Pancreas (tissue), 10 donors: ENCODE measurements around the gene ROCK1. TPM values are rescaled to one million over a fixed set of nuclear protein-coding genes. Genes with fewer than 3 reads are reported as not detected.
"Not testable (repeated sequence)": the region's sequence is repeated elsewhere in the genome, so short reads cannot be mapped to it uniquely, and the experiment has no call there.

Source experiments
- ATAC-seq, 4 donors: fragments of 200-7000 bp; cut with Tn5 transposase; one replicate each; pipeline versions ENCODE4 v1.8.0 to v1.9.1; 2020; ENCODE audit warnings: mild to moderate bottlenecking in 4 of 4, moderate library complexity in 4 of 4
- DNase-seq, 6 donors: peaks; one replicate each; pipeline ENCODE4 v3.0.0-alpha.2; 2020
- FAIRE-seq: peaks from 2 replicates; lab custom pipeline; 2012; peaks lifted over from hg19 to GRCh38; lab: Jason Lieb, UNC
- H3K27ac ChIP-seq, 4 donors: fragments of 200-600 bp; sonication (generic); 1 replicate in 3 of 4; 2 replicates in 1 of 4; pipeline versions ENCODE4 v1.5.0 to v1.8.0; 2020
- H3K27me3 ChIP-seq, 4 donors: fragments of 200-600 bp; one replicate each; pipeline ENCODE4 v1.8.0; 2021
- H3K36me3 ChIP-seq, 3 donors: fragments of 200-600 bp; sonication (generic) in 1 of 3; one replicate each; pipeline versions ENCODE4 v1.5.0 to v1.8.0; 2020 to 2021
- H3K4me1 ChIP-seq, 3 donors: fragments of 200-600 bp; one replicate each; pipeline ENCODE4 v1.8.0; 2021
- H3K4me3 ChIP-seq, 4 donors: fragments of 200-600 bp; sonication (generic) in 2 of 4; one replicate each; pipeline versions ENCODE4 v1.5.0 to v1.8.0; 2020 to 2021
- H3K9me3 ChIP-seq, 4 donors: fragments of 200-600 bp; one replicate each; pipeline ENCODE4 v1.8.0; 2021
- WGBS, 2 donors: extraction: QIAGEN DNeasy Blood & Tissue Kit; methylation state at CpG; one replicate each; pipeline ENCODE4 v1.1.7; 2013; 5-methylcytosine and 5-hydroxymethylcytosine counted together
- intact Hi-C, 3 donors: fragments of 100-400 bp; cut with DNase I; formaldehyde crosslinking; loops; one replicate each; pipeline versions ENCODE4 v1.11.1 to v1.14.2; 2022
- polyA plus RNA-seq, 2 donors: library from polyadenylated mRNA; stranded (reverse); fragments of 200-250 nt; gene quantifications; one replicate each; pipeline ENCODE4 v1.2.3, GENCODE V29; 2013
- total RNA-seq, 6 donors: library from RNA; stranded (reverse); fragmentation: NEBNext Ultra II Directional in 4 of 6; extraction: Animal tissue kit (Norgen Biotek cat#: 25700) in 4 of 6; gene quantifications; one replicate each; pipeline versions ENCODE4 v1.2.1 to v1.2.4, GENCODE V29; 2021 to 2023
- TF ChIP-seq, protein P1 (sequence below), 4 donors: fragments of 200-600 bp; sonication (generic) in 3 of 4; IDR thresholded peaks; one replicate each; pipeline versions ENCODE4 v1.5.0 to v1.8.0; 2021; ENCODE audit warnings: antibody characterized with exemption in 4 of 4
- donor health status: healthy with polysubstance abuse.
- donor health status: DM: no; HTN: no; CAD: no; lungs with moderate emphysema.
- donor health status: DM: no; HTN: no; CAD: no.
- donor health status: control.
- donor health status: control.
- donor health status: Bipolar disorder and iron deficiency.
- donor health status: DM: yes; HTN: yes; CAD: no.
- donor health status: DM: no; HTN: no; CAD: no.
- donor health status: DM: no; HTN: no; CAD: no.
- donor health status: DM: yes; HTN: yes; CAD: no.

The ROCK1 gene
- total and polyA plus RNA-seq, 8 donors = 6.1 to 25.1 (median 11.3) TPM

DNA sequence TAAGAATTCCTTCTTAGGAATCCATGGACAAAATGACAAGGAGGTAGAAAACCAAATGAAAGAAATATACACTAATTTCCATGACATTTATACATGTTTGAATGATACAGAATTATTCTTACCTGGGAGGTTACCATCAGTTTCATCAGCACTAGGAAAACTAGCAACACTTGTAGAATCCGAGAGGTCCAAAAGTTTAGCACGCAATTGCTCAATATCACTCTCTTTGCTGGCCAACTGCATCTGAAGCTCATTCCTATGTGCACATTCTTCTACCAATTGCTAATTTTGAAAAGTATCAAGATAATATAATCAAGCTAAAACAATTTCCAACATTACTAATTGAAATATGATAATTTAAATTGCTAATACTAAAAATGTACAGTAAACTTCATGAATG, 144.8 kb downstream of the ROCK1 start:
- H3K9me3 ChIP-seq = no peaks in the 10 kb centered on the region

DNA sequence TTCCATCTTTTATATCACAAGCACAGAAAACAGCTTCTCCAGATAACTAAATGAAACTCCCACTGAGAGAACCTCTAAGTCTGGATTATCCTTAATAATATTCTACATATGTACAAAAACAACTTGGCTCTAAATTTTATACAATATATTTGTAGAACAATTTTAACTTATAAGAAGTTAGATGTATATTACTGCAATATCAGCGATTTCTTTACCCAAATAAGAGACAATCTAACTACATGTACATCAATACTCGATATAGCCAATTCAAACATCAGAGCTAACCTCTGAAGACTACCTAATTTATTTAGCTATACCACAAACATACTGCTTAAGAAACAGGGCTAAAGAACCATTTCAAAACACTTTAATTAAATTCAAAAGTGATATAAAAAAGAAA, 148.6 kb downstream of the ROCK1 start:
- Histone ChIP-seq H3K4me1 (no peaks in the 10 kb centered on the region), H3K27me3 (no peaks in the 10 kb centered on the region), H3K27ac (no peak overlapping the region), H3K4me3 (no peak overlapping the region), H3K36me3 (peaks cover 0 to 26% (median 6%) of the 10 kb centered on the region in 3 donors), H3K9me3 (no peaks in the 10 kb centered on the region)
- intact Hi-C loops = no loop called here
- TF ChIP-seq, protein P1, sequence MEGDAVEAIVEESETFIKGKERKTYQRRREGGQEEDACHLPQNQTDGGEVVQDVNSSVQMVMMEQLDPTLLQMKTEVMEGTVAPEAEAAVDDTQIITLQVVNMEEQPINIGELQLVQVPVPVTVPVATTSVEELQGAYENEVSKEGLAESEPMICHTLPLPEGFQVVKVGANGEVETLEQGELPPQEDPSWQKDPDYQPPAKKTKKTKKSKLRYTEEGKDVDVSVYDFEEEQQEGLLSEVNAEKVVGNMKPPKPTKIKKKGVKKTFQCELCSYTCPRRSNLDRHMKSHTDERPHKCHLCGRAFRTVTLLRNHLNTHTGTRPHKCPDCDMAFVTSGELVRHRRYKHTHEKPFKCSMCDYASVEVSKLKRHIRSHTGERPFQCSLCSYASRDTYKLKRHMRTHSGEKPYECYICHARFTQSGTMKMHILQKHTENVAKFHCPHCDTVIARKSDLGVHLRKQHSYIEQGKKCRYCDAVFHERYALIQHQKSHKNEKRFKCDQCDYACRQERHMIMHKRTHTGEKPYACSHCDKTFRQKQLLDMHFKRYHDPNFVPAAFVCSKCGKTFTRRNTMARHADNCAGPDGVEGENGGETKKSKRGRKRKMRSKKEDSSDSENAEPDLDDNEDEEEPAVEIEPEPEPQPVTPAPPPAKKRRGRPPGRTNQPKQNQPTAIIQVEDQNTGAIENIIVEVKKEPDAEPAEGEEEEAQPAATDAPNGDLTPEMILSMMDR (IDR thresholded peaks at IDR 0.05) = no peak
- FAIRE-seq = no peak
- 96 to 97% methylated on average over 2 of the region's 2 CpGs for WGBS, 2 donors
- DNase-seq = no peak
- ATAC-seq = no peak

More for the DNA sequence above, 144.8 kb downstream of the ROCK1 start:
- H3K27ac ChIP-seq = no peak overlapping the region
- intact Hi-C loops = no loop called here
- WGBS, 2 donors = 97 to 98% methylated on average over 2 of the region's 2 CpGs
- peaks cover 0 to 43% (median 13%) of the 10 kb centered on the region in 3 donors for H3K36me3 ChIP-seq
- FAIRE-seq (no peak), DNase-seq (no peak), ATAC-seq (no peak)
- TF ChIP-seq, protein P1 (IDR thresholded peaks at IDR 0.05) = no peak
- peaks cover 0 to 3% (median 0%) of the 10 kb centered on the region in 3 donors for H3K4me1 ChIP-seq
- H3K4me3 ChIP-seq = no peak overlapping the region
- H3K27me3 ChIP-seq = no peaks in the 10 kb centered on the region

DNA sequence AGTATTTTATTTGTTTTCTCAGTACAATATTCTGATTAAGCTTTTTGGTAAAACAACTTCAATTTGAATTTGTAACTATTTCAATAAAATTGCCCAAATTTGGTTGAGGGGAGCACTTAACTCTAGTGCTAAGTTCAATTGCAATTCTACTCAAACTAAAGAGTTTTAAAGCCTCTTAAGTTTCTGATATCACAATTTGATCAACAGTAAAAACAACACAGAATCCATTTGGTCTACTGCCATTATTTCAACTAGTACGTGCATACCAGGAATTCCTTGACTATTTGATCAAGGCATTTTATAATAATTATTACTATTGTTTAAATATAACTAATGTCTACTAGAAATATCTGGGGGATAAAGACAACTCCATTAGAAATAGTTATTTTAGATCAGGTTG, 150.9 kb downstream of the ROCK1 start:
- no peak overlapping the region for H3K27ac ChIP-seq

DNA sequence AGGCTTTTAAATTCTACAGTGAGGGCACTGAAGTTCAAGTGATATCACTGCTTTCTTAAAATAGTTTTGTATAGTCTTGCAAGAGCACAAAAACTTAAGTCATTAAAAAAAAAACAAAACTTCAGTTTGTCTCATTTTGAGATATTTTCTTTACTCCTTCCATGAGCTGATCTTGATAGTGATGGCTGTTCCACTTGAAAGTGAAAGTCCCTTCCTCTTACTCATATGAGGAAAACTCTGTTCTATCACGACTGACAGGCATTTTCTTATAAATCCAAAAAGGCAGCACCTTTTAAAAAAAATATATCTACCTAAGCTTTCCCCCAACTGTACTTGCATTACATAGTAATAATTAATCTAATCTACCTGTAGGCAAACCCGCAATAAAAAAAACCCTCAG, 160.8 kb downstream of the ROCK1 start:
- intact Hi-C loops, H3K4me1 ChIP-seq, H3K4me3 ChIP-seq, H3K27me3 ChIP-seq, H3K9me3 ChIP-seq, H3K36me3 ChIP-seq, DNase-seq, FAIRE-seq, H3K27ac ChIP-seq, ATAC-seq: not testable (repeated sequence)
- WGBS, 2 donors = 80 to 89% methylated on average over 2 of the region's 2 CpGs

More for the DNA sequence above, 150.9 kb downstream of the ROCK1 start:
- Histone ChIP-seq H3K36me3 (peaks cover 0 to 9% (median 0%) of the 10 kb centered on the region in 3 donors), H3K4me3 (no peak overlapping the region), H3K27me3 (no peaks in the 10 kb centered on the region), H3K4me1 (no peaks in the 10 kb centered on the region), H3K9me3 (no peaks in the 10 kb centered on the region)
- intact Hi-C loops = no loop called here
- no peak for DNase-seq
- 33 to 50% methylated on average over 1 of the region's 1 CpG for WGBS, 2 donors
- FAIRE-seq = no peak
- TF ChIP-seq, protein P1 (IDR thresholded peaks at IDR 0.05) = no peak
- no peak for ATAC-seq

Other genes starting within 250 kb of the ROCK1 start
- under 1 TPM in 4 of 6 donors, not detected in 2; 0.03 to 0.34 (median 0.21) TPM for gene GREB1L, start 130.4 kb upstream of the ROCK1 start, total RNA-seq
- under 1 TPM; 0.14 to 0.23 TPM for gene GREB1L, start 130.4 kb upstream of the ROCK1 start, polyA plus RNA-seq